Ovary (tissue), 9 donors: ENCODE measurements around the gene CYP4A11. TPM values are rescaled to one million over a fixed set of nuclear protein-coding genes. Genes with fewer than 3 reads are reported as not detected.
"Not testable (repeated sequence)": the region's sequence is repeated elsewhere in the genome, so short reads cannot be mapped to it uniquely, and the experiment has no call there.

Experiments
- DNase-seq, 5 donors: peaks; one replicate each; pipeline ENCODE4 v3.0.0-alpha.2; 2019 to 2020
- H3K27ac ChIP-seq, 2 donors: fragments of 200-600 bp; one replicate each; pipeline versions ENCODE4 v1.5.1 to v1.8.0; 2019 to 2022
- H3K27me3 ChIP-seq: fragments of 200-600 bp; one replicate; pipeline ENCODE4 v1.8.0; 2022
- H3K36me3 ChIP-seq: fragments of 200-600 bp; sonication (generic); one replicate; pipeline ENCODE4 v1.5.1; 2019
- H3K4me1 ChIP-seq: one replicate; pipeline ENCODE4 v1.8.1; 2013; ENCODE audit warnings: mild to moderate bottlenecking, moderate library complexity; ENCODE audit not compliant: insufficient read depth
- H3K4me3 ChIP-seq: fragments of 200-600 bp; sonication (generic); one replicate; pipeline ENCODE4 v1.5.1; 2017
- H3K9me3 ChIP-seq, 2 donors: fragments of 200-600 bp in 1 of 2; sonication (generic) in 1 of 2; one replicate each; pipeline versions ENCODE4 v1.5.1 to v1.8.1; 2013 to 2019; ENCODE audit warnings: mild to moderate bottlenecking in 1 of 2, moderate library complexity in 1 of 2
- EP300 ChIP-seq: sonication (generic); formaldehyde crosslinking; IDR thresholded peaks from one replicate; pipeline ENCODE4 v1.6.1; 2017; ENCODE audit warnings: antibody characterized with exemption
- POLR2A ChIP-seq: fragments of 450-650 bp; IDR thresholded peaks from one replicate; pipeline ENCODE4 v1.6.1; 2017; ENCODE audit warnings: antibody characterized with exemption, mild to moderate bottlenecking, moderate library complexity
- WGBS, 3 donors: extraction: QIAGEN DNeasy Blood & Tissue Kit in 1 of 3; methylation state at CpG; one replicate each; pipeline versions ENCODE4 v1.1.5 to v1.1.7; 2013 to 2017; 5-methylcytosine and 5-hydroxymethylcytosine counted together
- intact Hi-C, 4 donors: fragments of 100-400 bp; cut with DNase I; formaldehyde crosslinking; loops; one replicate each; pipeline versions ENCODE4 v1.11.0 to v1.15.1; 2022 to 2023
- polyA plus RNA-seq, 2 donors: library from polyadenylated mRNA; stranded (reverse); fragments of 200-250 nt in 1 of 2; fragments of 350-450 nt in 1 of 2; fragmentation: Illumina TruSeq in 1 of 2; extraction: RNeasy Lipid Tissue Mini Kit (QIAGEN cat#74804) in 1 of 2; gene quantifications; one replicate each; pipeline ENCODE4 v1.2.3, GENCODE V29; 2013 to 2014
- small RNA-seq: library from RNA; depleted of rRNA; stranded (forward); fragments of <200 nt; gene quantifications from one replicate; pipeline ENCODE3, GENCODE V24; 2016
- total RNA-seq, 7 donors: library from RNA; depleted of rRNA in 2 of 7; stranded (reverse); fragments of >200 nt in 2 of 7; fragmentation: NEBNext Ultra II Directional in 3 of 7; extraction: Animal tissue kit (Norgen Biotek cat#: 25700) in 3 of 7; gene quantifications; one replicate each; pipeline versions ENCODE4 v1.1.0 to v1.2.4, GENCODE V29; 2016 to 2023
- TF ChIP-seq, protein P1 (sequence below), 3 donors: fragments of 450-650 bp in 2 of 3; fragments of 200-600 bp in 1 of 3; IDR thresholded peaks; one replicate each; pipeline versions ENCODE4 v1.5.1 to v1.8.0; 2016 to 2022; ENCODE audit warnings: antibody characterized with exemption in 3 of 3, mild to moderate bottlenecking in 1 of 3
- donor health status: DM: no; HTN: no; CAD: no; lungs with moderate emphysema.
- donor health status: DM: no; HTN: no; CAD: no.
- donor health status: Bipolar disorder and iron deficiency.
- donor health status: DM: yes; HTN: yes; CAD: no.
- donor health status: DM: no; HTN: no; CAD: no.
- donor health status: DM: yes; HTN: yes; CAD: no.

CYP4A11 gene
- total and polyA plus RNA-seq, 9 donors = 0.10 to 4.0 (median 0.28) TPM; not detected in 5

DNA sequence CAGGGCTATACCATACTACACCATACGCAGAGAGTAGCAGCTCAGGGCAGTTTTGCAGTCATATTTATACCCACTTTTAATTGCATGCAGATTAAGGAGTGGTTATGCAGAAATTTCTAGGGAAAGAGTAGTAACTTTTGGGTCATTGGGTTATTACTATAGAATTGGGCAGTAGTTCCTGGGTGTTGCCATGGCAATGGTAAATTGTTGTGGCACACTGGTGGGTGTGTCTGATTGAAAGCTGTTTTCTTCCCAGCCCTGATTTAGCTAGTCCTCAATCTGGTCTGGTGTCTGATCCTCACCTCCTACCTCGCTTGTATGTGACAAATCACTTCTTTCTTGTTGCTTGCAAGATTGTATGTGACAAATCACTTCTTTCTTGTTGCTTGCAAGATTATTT, 30.5 kb downstream of the CYP4A11 start:
- no peak for DNase-seq
- 51 to 66% (median 51%) methylated on average over 2 of the region's 2 CpGs for WGBS, 3 donors
- Histone ChIP-seq H3K4me3 (no peak overlapping the region), H3K27ac (no peak overlapping the region), H3K4me1 (no peaks in the 10 kb centered on the region), H3K9me3 (no peaks in the 10 kb centered on the region), H3K36me3 (no peaks in the 10 kb centered on the region), H3K27me3 (no peaks in the 10 kb centered on the region)
- no peak for TF ChIP-seq EP300
- TF ChIP-seq, protein P1, sequence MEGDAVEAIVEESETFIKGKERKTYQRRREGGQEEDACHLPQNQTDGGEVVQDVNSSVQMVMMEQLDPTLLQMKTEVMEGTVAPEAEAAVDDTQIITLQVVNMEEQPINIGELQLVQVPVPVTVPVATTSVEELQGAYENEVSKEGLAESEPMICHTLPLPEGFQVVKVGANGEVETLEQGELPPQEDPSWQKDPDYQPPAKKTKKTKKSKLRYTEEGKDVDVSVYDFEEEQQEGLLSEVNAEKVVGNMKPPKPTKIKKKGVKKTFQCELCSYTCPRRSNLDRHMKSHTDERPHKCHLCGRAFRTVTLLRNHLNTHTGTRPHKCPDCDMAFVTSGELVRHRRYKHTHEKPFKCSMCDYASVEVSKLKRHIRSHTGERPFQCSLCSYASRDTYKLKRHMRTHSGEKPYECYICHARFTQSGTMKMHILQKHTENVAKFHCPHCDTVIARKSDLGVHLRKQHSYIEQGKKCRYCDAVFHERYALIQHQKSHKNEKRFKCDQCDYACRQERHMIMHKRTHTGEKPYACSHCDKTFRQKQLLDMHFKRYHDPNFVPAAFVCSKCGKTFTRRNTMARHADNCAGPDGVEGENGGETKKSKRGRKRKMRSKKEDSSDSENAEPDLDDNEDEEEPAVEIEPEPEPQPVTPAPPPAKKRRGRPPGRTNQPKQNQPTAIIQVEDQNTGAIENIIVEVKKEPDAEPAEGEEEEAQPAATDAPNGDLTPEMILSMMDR (IDR thresholded peaks at IDR 0.05) = no peak
- intact Hi-C loops = no loop called here

DNA sequence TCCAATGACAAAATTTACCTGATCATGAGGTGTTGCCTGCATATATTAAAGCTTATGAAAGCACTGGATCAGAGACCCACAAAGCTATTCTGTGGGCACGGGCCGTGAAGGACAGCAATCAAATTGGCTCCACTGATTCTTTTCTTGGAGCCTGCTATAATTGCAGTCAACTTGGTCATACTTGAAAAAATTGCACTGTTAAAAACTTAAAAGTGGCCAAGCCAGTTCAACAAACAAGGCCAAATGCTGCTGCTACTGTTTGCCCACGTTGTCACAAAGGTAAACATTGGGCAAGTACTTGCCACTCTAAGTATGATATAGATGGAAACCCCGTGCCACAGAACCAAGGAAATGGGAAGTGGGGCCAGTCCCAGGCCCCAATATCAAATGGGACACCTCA, 37.8 kb downstream of the CYP4A11 start:
- 58 to 75% (median 58%) methylated on average over 4 of the region's 4 CpGs for WGBS, 3 donors
- DNase-seq = no peak
- Histone ChIP-seq H3K4me3 (no peak overlapping the region), H3K9me3 (no peaks in the 10 kb centered on the region), H3K27ac (no peak overlapping the region), H3K4me1 (no peaks in the 10 kb centered on the region), H3K36me3 (no peaks in the 10 kb centered on the region), H3K27me3 (no peaks in the 10 kb centered on the region)
- TF ChIP-seq EP300 (no peak), POLR2A (no peak)
- TF ChIP-seq, protein P1 (IDR thresholded peaks at IDR 0.05) = no peak
- intact Hi-C loops = no loop called here

DNA sequence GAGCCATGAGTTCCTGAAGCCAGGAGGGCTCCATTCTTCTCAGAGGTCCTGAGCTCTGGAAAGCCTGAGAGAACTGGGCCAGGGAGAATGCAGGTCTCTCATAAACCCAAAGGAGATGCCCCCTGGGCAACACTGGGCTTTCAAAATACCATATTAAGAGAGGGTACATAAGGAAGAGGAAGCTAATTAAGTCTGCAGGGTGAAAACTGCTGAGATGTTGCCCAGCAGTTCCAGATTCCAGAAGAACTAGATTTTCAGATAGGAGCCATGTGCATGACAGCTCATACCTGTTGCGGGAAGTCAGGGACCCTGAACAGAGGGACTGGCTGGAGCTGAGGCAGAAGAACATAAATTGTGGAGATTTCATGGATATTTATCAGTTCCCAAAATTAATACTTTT, 40.9 kb downstream of the CYP4A11 start:
- no peak for DNase-seq
- 94 to 96% (median 96%) methylated on average over 1 of the region's 1 CpG for WGBS, 3 donors
- H3K9me3 ChIP-seq = no peaks in the 10 kb centered on the region

DNA sequence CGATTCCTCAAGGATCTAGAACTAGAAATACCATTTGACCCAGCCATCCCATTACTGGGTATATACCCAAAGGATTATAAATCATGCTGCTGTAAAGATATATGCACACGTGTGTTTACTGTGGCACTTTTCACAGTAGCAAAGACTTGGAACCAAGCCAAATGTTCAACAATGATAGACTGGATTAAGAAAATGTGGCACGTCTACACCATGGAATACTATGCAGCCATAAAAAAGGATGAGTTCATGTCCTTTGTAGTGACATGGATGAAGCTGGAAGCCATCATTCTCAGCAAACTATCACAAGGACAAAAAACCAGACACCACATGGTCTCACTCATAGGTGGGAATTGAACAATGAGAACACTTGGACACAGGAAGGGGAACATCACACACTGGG, 59.6 kb downstream of the CYP4A11 start:
- H3K4me1 ChIP-seq, H3K27ac ChIP-seq, H3K4me3 ChIP-seq, H3K9me3 ChIP-seq, H3K27me3 ChIP-seq, intact Hi-C loops, H3K36me3 ChIP-seq, DNase-seq: not testable (repeated sequence)
- 75 to 89% (median 83%) methylated on average over 3 of the region's 3 CpGs for WGBS, 3 donors

More for the DNA sequence above, 40.9 kb downstream of the CYP4A11 start:
- no peak overlapping the region for H3K4me3 ChIP-seq
- intact Hi-C loops = no loop called here
- no peaks in the 10 kb centered on the region for H3K4me1 ChIP-seq
- no peaks in the 10 kb centered on the region for H3K36me3 ChIP-seq
- TF ChIP-seq EP300 = no peak
- TF ChIP-seq, protein P1 (IDR thresholded peaks at IDR 0.05) = no peak
- no peak for TF ChIP-seq POLR2A
- H3K27ac ChIP-seq = no peak overlapping the region
- no peaks in the 10 kb centered on the region for H3K27me3 ChIP-seq

Small RNA genes within 50 kb of the gene (small RNA-seq; reads per million reads assigned to genes)
- gene CYP4A26P = not detected

Other genes with a start within 250 kb of the CYP4A11 start
- gene EFCAB14, start 222.4 kb downstream of the CYP4A11 start, total RNA-seq = 10 to 100 TPM; 48.6 to 87.8 (median 77.4) TPM
- 10 to 100 TPM; 31.7 to 99.2 TPM for gene EFCAB14, start 222.4 kb downstream of the CYP4A11 start, polyA plus RNA-seq
- gene CYP4B1, start 142.4 kb downstream of the CYP4A11 start, total RNA-seq = 10 to 100 TPM in 1 of 7 donors, 1 to 10 TPM in 5, not detected in 1; 1.8 to 51.7 (median 3.8) TPM
- gene CYP4B1, start 142.4 kb downstream of the CYP4A11 start, polyA plus RNA-seq = under 1 TPM; 0.38 to 0.70 TPM
- gene CYP4X1, start 82.2 kb upstream of the CYP4A11 start, total RNA-seq = 10 to 100 TPM in 1 of 7 donors, 1 to 10 TPM in 2, under 1 TPM in 4; 0.18 to 12.3 (median 0.77) TPM
- gene CYP4X1, start 82.2 kb upstream of the CYP4A11 start, polyA plus RNA-seq = 1 to 10 TPM in 1 of 2 donors, under 1 TPM in 1; 0.97 to 6.8 TPM
- under 1 TPM in 2 of 7 donors, not detected in 5; 0.27 to 0.80 TPM for gene CYP4Z1, start 125.8 kb upstream of the CYP4A11 start, total RNA-seq
- gene CYP4Z1, start 125.8 kb upstream of the CYP4A11 start, polyA plus RNA-seq = under 1 TPM; 0.07 to 0.27 TPM
- gene CYP4A22, start 196.0 kb upstream of the CYP4A11 start, total RNA-seq = under 1 TPM in 1 of 7 donors, not detected in 6; 0.57 TPM
- gene CYP4A22, start 196.0 kb upstream of the CYP4A11 start, polyA plus RNA-seq = under 1 TPM in 1 of 2 donors, not detected in 1; 0.08 TPM
- gene PDZK1IP1, start 248.6 kb upstream of the CYP4A11 start, total RNA-seq = 10 to 100 TPM in 1 of 7 donors, 1 to 10 TPM in 2, under 1 TPM in 2, not detected in 2; 0.36 to 66.1 (median 3.1) TPM
- gene PDZK1IP1, start 248.6 kb upstream of the CYP4A11 start, polyA plus RNA-seq = under 1 TPM; 0.42 to 0.61 TPM